SU-DHL-6 (cell line): ENCODE results near the gene ORC1.

Source experiments
- H2AFZ ChIP-seq: fragments of 200-600 bp; sonication (generic); 2 replicates; pipeline ENCODE4 v1.6.1; 2014; ENCODE audit warnings: low read depth, mild to moderate bottlenecking, moderate library complexity, mixed read lengths, antibody characterized with exemption, low read length; ENCODE audit not compliant: severe bottlenecking
- H3F3A ChIP-seq: fragments of 200-600 bp; shearing (Covaris generic); 2 replicates; pipeline ENCODE4 v1.6.0; 2016; ENCODE audit warnings: antibody characterized with exemption, mild to moderate bottlenecking; ENCODE audit not compliant: insufficient read depth
- H3K27ac ChIP-seq: fragments of 200-600 bp; sonication (generic); 2 replicates; pipeline ENCODE4 v1.5.1; 2016; ENCODE audit warnings: low read depth, mild to moderate bottlenecking, low read length, moderate library complexity, mixed read lengths
- H3K27me3 ChIP-seq: fragments of 200-600 bp; sonication (generic), shearing (Covaris generic); 2 replicates; pipeline ENCODE4 v1.6.0; 2014; ENCODE audit warnings: mild to moderate bottlenecking, low read length
- H3K36me3 ChIP-seq: fragments of 200-600 bp; sonication (generic); 2 replicates; pipeline ENCODE4 v1.6.1; 2014; ENCODE audit warnings: mild to moderate bottlenecking, low read length, mixed read lengths
- H3K4me2 ChIP-seq: fragments of 300-600, 200-600 bp; shearing (Covaris generic), sonication (generic); 2 replicates; pipeline ENCODE4 v1.6.0; 2014; ENCODE audit warnings: low read length, low read depth, mild to moderate bottlenecking; ENCODE audit not compliant: poor library complexity, severe bottlenecking
- H3K4me3 ChIP-seq: fragments of 200-600 bp; sonication (generic); 2 replicates; pipeline ENCODE4 v1.5.1; 2014; ENCODE audit warnings: antibody characterized with exemption, low read length, mild to moderate bottlenecking, mixed read lengths; ENCODE audit not compliant: insufficient read depth, poor library complexity, severe bottlenecking
- H3K79me2 ChIP-seq: fragments of 200-600 bp; sonication (generic); 2 replicates; pipeline ENCODE4 v1.6.1; 2014; ENCODE audit warnings: mild to moderate bottlenecking, low read length, moderate library complexity; ENCODE audit not compliant: insufficient read depth
- H3K9ac ChIP-seq: fragments of 200-600 bp; sonication (generic); 2 replicates; pipeline ENCODE4 v1.7.0; 2014; ENCODE audit warnings: mild to moderate bottlenecking, low read length
- H3K9me2 ChIP-seq: fragments of 200-600 bp; sonication (generic); replicated peaks from 2 replicates; pipeline ENCODE4 v1.6.1; 2014; ENCODE audit warnings: low read length; ENCODE audit not compliant: insufficient read depth
- H3K9me3 ChIP-seq: fragments of 200-600 bp; sonication (generic); 2 replicates; pipeline ENCODE4 v1.6.1; 2014; ENCODE audit warnings: low read length, mixed read lengths; ENCODE audit not compliant: insufficient read depth
- H4K20me1 ChIP-seq: fragments of 200-600 bp; sonication (generic); 2 replicates; pipeline ENCODE4 v1.6.1; 2014; ENCODE audit warnings: low read depth, mild to moderate bottlenecking, antibody characterized with exemption, low read length, moderate library complexity, mixed read lengths
- EZH2phosphoT487 ChIP-seq: fragments of 200-600 bp; sonication (generic), shearing (Covaris generic); conservative IDR thresholded peaks from 2 replicates; pipeline ENCODE4 v1.6.1; 2018; ENCODE audit warnings: mild to moderate bottlenecking, antibody characterized with exemption, low read length, moderate library complexity, mixed read lengths
- TF ChIP-seq, protein P1 (sequence below): fragments of 200-600 bp; sonication (generic); IDR thresholded peaks from one replicate; pipeline ENCODE4 v1.5.1; 2017; ENCODE audit warnings: antibody characterized with exemption, mild to moderate bottlenecking, low read length, moderate library complexity; ENCODE audit not compliant: insufficient read depth, poor library complexity, severe bottlenecking

The ORC1 gene

DNA sequence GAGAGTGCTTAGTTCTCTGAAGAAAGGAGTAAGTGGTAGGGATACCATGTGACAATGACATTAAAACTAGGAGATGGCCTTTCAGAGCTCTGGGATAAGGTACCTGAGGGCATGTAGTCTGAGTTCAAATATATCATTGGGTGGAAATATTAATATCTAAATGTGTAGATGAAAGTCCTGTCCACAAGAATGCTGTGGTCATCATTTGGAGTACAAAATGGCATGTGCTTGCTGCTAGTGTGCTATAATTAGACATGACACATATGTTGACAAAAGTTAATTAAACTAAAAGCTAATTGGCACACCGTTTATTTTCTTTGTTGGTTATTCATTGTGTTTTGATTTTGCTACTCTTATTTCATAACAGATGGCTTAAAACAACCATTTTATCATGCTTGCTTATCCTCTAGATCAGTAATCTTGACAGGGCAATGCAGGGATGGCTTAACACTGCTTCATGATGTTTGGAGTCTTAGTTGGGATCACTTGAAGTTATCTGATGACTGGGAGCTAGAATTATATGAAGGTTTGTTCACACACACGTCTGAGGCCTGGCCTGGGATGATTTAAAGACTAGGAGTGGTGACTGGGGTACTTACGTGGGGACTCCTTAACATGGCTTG is 69.2 kb downstream of the ORC1 start:
- no peaks in the 10 kb centered on the region for H3K9me3 ChIP-seq
- TF ChIP-seq EZH2phosphoT487 = no peak
- TF ChIP-seq, protein P1, sequence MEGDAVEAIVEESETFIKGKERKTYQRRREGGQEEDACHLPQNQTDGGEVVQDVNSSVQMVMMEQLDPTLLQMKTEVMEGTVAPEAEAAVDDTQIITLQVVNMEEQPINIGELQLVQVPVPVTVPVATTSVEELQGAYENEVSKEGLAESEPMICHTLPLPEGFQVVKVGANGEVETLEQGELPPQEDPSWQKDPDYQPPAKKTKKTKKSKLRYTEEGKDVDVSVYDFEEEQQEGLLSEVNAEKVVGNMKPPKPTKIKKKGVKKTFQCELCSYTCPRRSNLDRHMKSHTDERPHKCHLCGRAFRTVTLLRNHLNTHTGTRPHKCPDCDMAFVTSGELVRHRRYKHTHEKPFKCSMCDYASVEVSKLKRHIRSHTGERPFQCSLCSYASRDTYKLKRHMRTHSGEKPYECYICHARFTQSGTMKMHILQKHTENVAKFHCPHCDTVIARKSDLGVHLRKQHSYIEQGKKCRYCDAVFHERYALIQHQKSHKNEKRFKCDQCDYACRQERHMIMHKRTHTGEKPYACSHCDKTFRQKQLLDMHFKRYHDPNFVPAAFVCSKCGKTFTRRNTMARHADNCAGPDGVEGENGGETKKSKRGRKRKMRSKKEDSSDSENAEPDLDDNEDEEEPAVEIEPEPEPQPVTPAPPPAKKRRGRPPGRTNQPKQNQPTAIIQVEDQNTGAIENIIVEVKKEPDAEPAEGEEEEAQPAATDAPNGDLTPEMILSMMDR = no peak
- H4K20me1 ChIP-seq = no peaks in the 10 kb centered on the region
- no peak overlapping the region for H2AFZ ChIP-seq
- H3K27me3 ChIP-seq = no peaks in the 10 kb centered on the region
- H3K27ac ChIP-seq = no peak overlapping the region
- no peaks in the 10 kb centered on the region for H3F3A ChIP-seq
- no peaks in the 10 kb centered on the region for H3K9me2 ChIP-seq
- H3K4me2 ChIP-seq = no peak overlapping the region
- H3K79me2 ChIP-seq = no peaks in the 10 kb centered on the region
- H3K9ac ChIP-seq = no peak overlapping the region
- H3K36me3 ChIP-seq = no peaks in the 10 kb centered on the region
- no peak overlapping the region for H3K4me3 ChIP-seq

DNA sequence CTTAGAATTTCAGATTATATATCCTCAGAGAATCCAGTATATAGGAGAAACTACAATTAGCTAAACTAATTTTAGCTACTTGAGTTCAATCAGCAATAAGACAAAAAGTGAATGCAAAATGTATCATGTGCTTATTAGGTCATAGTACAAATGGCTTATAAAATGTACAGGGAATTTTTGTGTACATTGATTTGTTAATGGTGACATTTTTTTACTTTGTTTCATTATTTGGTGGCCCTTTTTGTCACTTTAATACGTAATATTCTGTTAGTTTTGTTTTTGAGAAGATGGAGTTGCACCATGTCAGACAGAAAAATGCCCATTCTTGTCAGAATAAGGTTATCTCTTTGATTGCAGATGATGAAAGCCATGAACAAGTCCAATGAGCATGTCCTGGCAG is 71.8 kb downstream of the ORC1 start:
- no peaks in the 10 kb centered on the region for H3K36me3 ChIP-seq
- TF ChIP-seq, protein P1 = no peak
- TF ChIP-seq EZH2phosphoT487 = no peak

DNA sequence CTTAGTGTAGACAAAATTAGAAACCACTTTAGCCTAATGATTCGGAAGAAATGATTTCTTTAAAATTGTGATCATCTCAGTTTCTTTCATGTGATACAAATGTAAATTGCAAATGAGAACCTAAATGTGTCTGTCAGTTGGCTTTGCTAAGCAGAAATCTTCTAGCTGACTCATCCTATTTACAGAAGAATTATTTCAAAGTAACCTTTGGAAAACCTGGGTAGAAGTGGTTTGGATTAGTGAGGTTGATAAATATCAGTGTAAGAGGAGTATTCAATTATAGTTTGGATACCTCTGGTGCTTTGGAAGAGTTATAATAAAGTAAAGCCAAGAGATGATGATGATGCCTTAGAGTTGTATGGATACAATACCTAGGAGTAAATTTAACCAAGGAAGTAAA is 75.6 kb downstream of the ORC1 start:
- no peak overlapping the region for H3K9ac ChIP-seq
- H3K4me3 ChIP-seq = no peak overlapping the region

More for the DNA sequence above, 71.8 kb downstream of the ORC1 start:
- Histone ChIP-seq H3K27ac (no peak overlapping the region), H3K9me2 (no peaks in the 10 kb centered on the region), H3K79me2 (no peaks in the 10 kb centered on the region), H3K4me2 (no peak overlapping the region), H3K9me3 (no peaks in the 10 kb centered on the region), H3K4me3 (no peak overlapping the region), H3K9ac (no peak overlapping the region), H4K20me1 (no peaks in the 10 kb centered on the region), H3F3A (no peaks in the 10 kb centered on the region), H3K27me3 (no peaks in the 10 kb centered on the region), H2AFZ (no peak overlapping the region)

More for the DNA sequence above, 75.6 kb downstream of the ORC1 start:
- Histone ChIP-seq H3K4me2 (no peak overlapping the region), H4K20me1 (no peaks in the 10 kb centered on the region), H2AFZ (no peak overlapping the region), H3K27ac (no peak overlapping the region), H3F3A (no peaks in the 10 kb centered on the region), H3K9me3 (no peaks in the 10 kb centered on the region), H3K9me2 (no peaks in the 10 kb centered on the region), H3K79me2 (no peaks in the 10 kb centered on the region), H3K27me3 (no peaks in the 10 kb centered on the region), H3K36me3 (no peaks in the 10 kb centered on the region)
- TF ChIP-seq, protein P1 = no peak
- TF ChIP-seq EZH2phosphoT487 = no peak
